ENCODE data around the gene EMSY. TPM values are rescaled to one million over a fixed set of nuclear protein-coding genes. Genes with fewer than 3 reads are reported as not detected.

Gene EMSY
- polyA plus RNA-seq, 1 of the 3 experiments (the other 2 are of a cell fraction) = 11.1 TPM

GRCh38 chr11:76561245-76561644 lies 116.4 kb downstream of the EMSY start:
- CTCF ChIA-PET = no interaction called here

More at GRCh38 chr11:76561245-76561644, 116.4 kb downstream of the EMSY start:
- Histone ChIP-seq H2AFZ (ENCODE audit: low read depth) (no peak overlapping the region), H3K4me3 (ENCODE audit: low read depth in 2 of 2, low read length in 1 of 2) (no peak overlapping the region), H3K9ac (no peak overlapping the region), H4K20me1 (ENCODE audit: insufficient read depth) (no peaks in the 10 kb centered on the region), H3K4me1 (ENCODE audit: control insufficient read depth in 1 of 2, insufficient read depth in 2 of 2, low read depth in 1 of 2, low read length in 1 of 2) (peaks cover 0 to 6% of the 10 kb centered on the region in 2 experiments; a peak in 2 of 4 replicates), H3K27ac (ENCODE audit: low read depth in 2 of 2, low read length in 1 of 2) (no peak overlapping the region), H3K79me2 (ENCODE audit: insufficient read depth) (no peaks in the 10 kb centered on the region), H3K9me2 (no peaks in the 10 kb centered on the region), H3K27me3 (ENCODE audit: insufficient read depth) (no peaks in the 10 kb centered on the region), H3K9me3 (no peaks in the 10 kb centered on the region), H3K4me2 (no peak overlapping the region), H3F3A (replicated peaks; ENCODE audit: insufficient read depth) (no peaks in the 10 kb centered on the region), H3K36me3 (replicated peaks in 1 of 2; ENCODE audit: control insufficient read depth in 1 of 2, insufficient read depth in 2 of 2, low read length in 1 of 2) (no peaks in the 10 kb centered on the region)
- DNase-seq = no peak
- TF ChIP-seq GABPA (IDR thresholded peaks at IDR 0.05; ENCODE audit: low read depth) = no peak
- no peak for TF ChIP-seq CTCF (IDR thresholded peaks at IDR 0.05)
- no peak for TF ChIP-seq FOXM1 (IDR thresholded peaks at IDR 0.05; ENCODE audit: low read depth)
- TF ChIP-seq ZBTB33 (IDR thresholded peaks at IDR 0.05; ENCODE audit: borderline replicate concordance, low read depth) = no peak
- no peak for TF ChIP-seq RXRA (IDR thresholded peaks at IDR 0.05; ENCODE audit: borderline replicate concordance, low read depth)
- TF ChIP-seq REST (IDR thresholded peaks at IDR 0.05; ENCODE audit: low read depth, low read length) = no peak
- no peak for TF ChIP-seq ELF1 (IDR thresholded peaks at IDR 0.05)
- no peak for TF ChIP-seq NFIC (IDR thresholded peaks at IDR 0.05; ENCODE audit: borderline replicate concordance)
- no peak for TF ChIP-seq YY1 (IDR thresholded peaks at IDR 0.05; ENCODE audit: low read depth)
- no peak for TF ChIP-seq TAF1 (IDR thresholded peaks at IDR 0.05; ENCODE audit: borderline replicate concordance, low read depth, low read length)
- TF ChIP-seq FOXJ3 (CRISPR knock-in tag; IDR thresholded peaks at IDR 0.05) = no peak
- TF ChIP-seq IRF3 (IDR thresholded peaks at IDR 0.05; ENCODE audit: low read depth, low read length) = no peak
- TF ChIP-seq EP300 (IDR thresholded peaks at IDR 0.05; ENCODE audit: borderline replicate concordance in 1 of 2, low read depth in 1 of 2, low read length in 1 of 2) = no peak
- no peak for TF ChIP-seq TCF12 (IDR thresholded peaks at IDR 0.05)
- TF ChIP-seq FOSL2 (IDR thresholded peaks at IDR 0.05; ENCODE audit: borderline replicate concordance, low read depth) = no peak
- TF ChIP-seq NRF1 (IDR thresholded peaks at IDR 0.05; ENCODE audit: low read depth, low read length) = no peak
- no peak for TF ChIP-seq TEAD4 (IDR thresholded peaks at IDR 0.05; ENCODE audit: borderline replicate concordance, insufficient read depth)
- WGBS (ENCODE audit: low lambda C conversion rate) = 73% methylated on average over 8 of the region's 8 CpGs
- POLR2A ChIA-PET = no interaction called here

All from SK-N-SH (cell line).